SW480 (cell line): ENCODE measurements around the gene NFYA.

Source experiments
- DNase-seq: peaks from one replicate; pipeline ENCODE4 v3.0.0-alpha.2; 2016; ENCODE audit warnings: low spot score

Gene NFYA

GRCh38 chr6:41073203-41073967 is 611 bp downstream of the NFYA start:
- peak; percentile 75 for DNase-seq

- DNase-seq = peak; percentile 33
These were observed 1.4 kb downstream of the NFYA start for GRCh38 chr6:41073968-41074691.

- DNase-seq = peak; percentile 4
These were observed 2.1 kb downstream of the NFYA start for GRCh38 chr6:41074692-41075436.

- no peak for DNase-seq
These were observed 3.2 kb downstream of the NFYA start for GRCh38 chr6:41075651-41076626.

- DNase-seq = no peak
These were observed 4.8 kb downstream of the NFYA start for GRCh38 chr6:41077536-41077935.

GRCh38 chr6:41078101-41078500 is 5.3 kb downstream of the NFYA start:
- DNase-seq = no peak

- DNase-seq = no peak
These were observed 6.3 kb downstream of the NFYA start for GRCh38 chr6:41079080-41079479.

- DNase-seq = no peak
These were observed 7.8 kb downstream of the NFYA start for GRCh38 chr6:41080621-41081020.

- no peak for DNase-seq
These were observed 10.3 kb downstream of the NFYA start for GRCh38 chr6:41083072-41083471.

GRCh38 chr6:41085182-41085581 is 12.4 kb downstream of the NFYA start:
- no peak for DNase-seq

GRCh38 chr6:41088451-41088850 is 15.7 kb downstream of the NFYA start:
- no peak for DNase-seq

GRCh38 chr6:41090841-41091761 is 18.3 kb downstream of the NFYA start:
- no peak for DNase-seq

GRCh38 chr6:41092421-41093140 is 19.8 kb downstream of the NFYA start:
- peak; percentile 31 for DNase-seq

GRCh38 chr6:41093729-41094128 is 21.0 kb downstream of the NFYA start:
- DNase-seq = no peak

GRCh38 chr6:41097467-41098090 is 24.8 kb downstream of the NFYA start:
- DNase-seq = peak; percentile 69

- DNase-seq = no peak
These were observed 25.6 kb downstream of the NFYA start for GRCh38 chr6:41098366-41098765.

- no peak for DNase-seq
These were observed 28.1 kb downstream of the NFYA start for GRCh38 chr6:41100871-41101287.

GRCh38 chr6:41103847-41104246 is 31.1 kb downstream of the NFYA start:
- no peak for DNase-seq

- DNase-seq = no peak
These were observed 38.2 kb downstream of the NFYA start for GRCh38 chr6:41111017-41111416.
